K562 (cell line): ENCODE data around the gene EMC10.

Source experiments
- ELF4 ChIP-seq: fragments of 450-650 bp; formaldehyde crosslinking; IDR thresholded peaks from 2 replicates; pipeline ENCODE4 v1.4.0; 2022; ENCODE audit warnings: missing genetic modification characterization
- ETS1 ChIP-seq: conservative IDR thresholded peaks from 2 replicates; pipeline ENCODE4 v1.6.1; 2011; ENCODE audit warnings: low read depth, mild to moderate bottlenecking, low read length; ENCODE audit not compliant: control insufficient read depth
- MAFF ChIP-seq: IDR thresholded peaks from 2 replicates; pipeline ENCODE4 v1.6.1; 2012; ENCODE audit warnings: low read length, improper control_type of control experiment
- MAX ChIP-seq: sonication (generic); formaldehyde crosslinking; IDR thresholded peaks from 2 replicates; pipeline ENCODE4 v1.9.0; 2022; ENCODE audit warnings: mild to moderate bottlenecking, missing genetic modification reagents
- REST ChIP-seq, 2 experiments: fragments of 450-650 bp; formaldehyde crosslinking in 1 of 2; IDR thresholded peaks; 2 replicates each; pipeline versions ENCODE4 v1.4.0 to v1.6.1; 2014 to 2020; ENCODE audit warnings: mild to moderate bottlenecking in 2 of 2, borderline replicate concordance in 1 of 2, low read depth in 1 of 2
- TFE3 ChIP-seq: fragments of 450-650 bp; formaldehyde crosslinking; IDR thresholded peaks from 2 replicates; pipeline ENCODE4 v1.4.0; 2020; ENCODE audit warnings: mild to moderate bottlenecking, mixed read lengths
- USF1 ChIP-seq: sonication (generic); formaldehyde crosslinking; IDR thresholded peaks from 2 replicates; pipeline ENCODE4 v1.9.0; 2022; ENCODE audit warnings: mild to moderate bottlenecking, missing genetic modification reagents
- USF2 ChIP-seq: sonication (generic); formaldehyde crosslinking; IDR thresholded peaks from 2 replicates; pipeline ENCODE4 v1.5.0; 2020; ENCODE audit warnings: missing genetic modification reagents
- ZBTB26 ChIP-seq: fragments of 450-650 bp; formaldehyde crosslinking; IDR thresholded peaks from 2 replicates; pipeline ENCODE4 v1.4.0; 2022; ENCODE audit warnings: missing genetic modification characterization
- ZFP36 ChIP-seq: fragments of 150-350 bp; IDR thresholded peaks from 2 replicates; pipeline ENCODE4 v1.6.1; 2018; ENCODE audit warnings: low read length, low read depth; ENCODE audit not compliant: partially characterized antibody
- ZNF124 ChIP-seq: sonication (generic); formaldehyde crosslinking; IDR thresholded peaks from 2 replicates; pipeline ENCODE4 v1.8.1; 2022; ENCODE audit warnings: missing genetic modification reagents

- no peak for TF ChIP-seq ELF4 (CRISPR knock-in tag)
- TF ChIP-seq REST (IDR thresholded peaks at IDR 0.05; ENCODE audit: borderline replicate concordance): no peak
- TF ChIP-seq REST (CRISPR knock-in tag; IDR thresholded peaks at IDR 0.05; ENCODE audit: low read depth): no peak
- no peak for TF ChIP-seq USF1 (CRISPR knock-in tag)
- no peak for TF ChIP-seq TFE3 (CRISPR knock-in tag)
- TF ChIP-seq MAFF: no peak
- no peak for TF ChIP-seq ZBTB26 (CRISPR knock-in tag)
- TF ChIP-seq ZNF124 (CRISPR knock-in tag): no peak
- no peak; the same call in 1 of the 2 replicates for TF ChIP-seq MAX (CRISPR knock-in tag)
- no peak for TF ChIP-seq USF2 (CRISPR knock-in tag)
- no peak for TF ChIP-seq ZFP36
- TF ChIP-seq ETS1: no peak
Measured at GRCh38 chr19:50536662-50537305, 60.5 kb downstream of the EMC10 start.
